PC-9 (cell line): ENCODE measurements around the gene ANP32B. TPM values are rescaled to one million over a fixed set of nuclear protein-coding genes. Genes with fewer than 3 reads are reported as not detected.

ENCODE experiments used
- BruUV-seq: library from RNA; stranded (reverse); fragments of 400-500 nt; replicated peaks from 2 replicates; lab custom pipeline; 2021; lab: Mats Ljungman, UMichigan
- CTCF ChIA-PET: fragments of 300-600 bp; sonication (Branson Sonifier 250); formaldehyde crosslinking; loops from one replicate; lab custom pipeline; 2022; ENCODE audit warnings: antibody characterized with exemption; lab: Charles Lee
- POLR2A ChIA-PET: fragments of 300-600 bp; sonication (Branson Sonifier 250); formaldehyde crosslinking; loops from one replicate; lab custom pipeline; 2022; ENCODE audit warnings: antibody characterized with exemption; ENCODE audit not compliant: unreplicated experiment; lab: Charles Lee
- DNase-seq, 2 experiments: peaks; one replicate each; pipeline versions ENCODE4 v3.0.0 to v3.0.0-alpha.2; 2015 to 2022; ENCODE audit warnings: mixed read lengths in 1 of 2
- H2AFZ ChIP-seq: fragments of 200-600 bp; sonication (generic); 2 replicates; pipeline ENCODE4 v1.8.1; 2017; ENCODE audit warnings: antibody characterized with exemption
- H3F3A ChIP-seq: fragments of 200-600 bp; sonication (generic); 2 replicates; pipeline ENCODE4 v1.8.1; 2017; ENCODE audit warnings: antibody characterized with exemption, mild to moderate bottlenecking, low read depth; ENCODE audit not compliant: insufficient read depth
- H3K27ac ChIP-seq: fragments of 200-600 bp; sonication (generic); 2 replicates; pipeline ENCODE4 v1.6.1; 2016; ENCODE audit warnings: mixed run types
- H3K27me3 ChIP-seq: fragments of 200-600 bp; sonication (generic); 2 replicates; pipeline ENCODE4 v1.6.1; 2016; ENCODE audit warnings: low read depth, mixed run types; ENCODE audit not compliant: insufficient read depth
- H3K36me3 ChIP-seq: fragments of 200-600 bp; sonication (generic); 2 replicates; pipeline ENCODE4 v1.6.1; 2016; ENCODE audit warnings: low read depth, mixed run types
- H3K4me1 ChIP-seq: fragments of 200-600 bp; sonication (generic); replicated peaks from 2 replicates; pipeline ENCODE4 v1.6.1; 2016; ENCODE audit warnings: mixed run types; ENCODE audit not compliant: insufficient read depth
- H3K4me2 ChIP-seq: fragments of 200-600 bp; sonication (generic); 2 replicates; pipeline ENCODE4 v1.6.1; 2017; ENCODE audit warnings: mixed run types
- H3K4me3 ChIP-seq: fragments of 200-600 bp; sonication (generic); 2 replicates; pipeline ENCODE4 v1.6.1; 2016; ENCODE audit warnings: mixed run types
- H3K79me2 ChIP-seq: fragments of 200-600 bp; sonication (generic); 2 replicates; pipeline ENCODE4 v1.6.1; 2017; ENCODE audit warnings: low read depth, mixed run types
- H3K9me2 ChIP-seq: fragments of 200-600 bp; sonication (generic); 2 replicates; pipeline ENCODE4 v1.8.1; 2017; ENCODE audit warnings: mild to moderate bottlenecking; ENCODE audit not compliant: insufficient read depth
- H3K9me3 ChIP-seq: fragments of 200-600 bp; sonication (generic); 2 replicates; pipeline ENCODE4 v1.8.1; 2016; ENCODE audit warnings: low read depth; ENCODE audit not compliant: insufficient read depth
- H4K20me1 ChIP-seq: fragments of 200-600 bp; sonication (generic); 2 replicates; pipeline ENCODE4 v1.8.1; 2017; ENCODE audit not compliant: insufficient read depth
- EZH2 ChIP-seq: fragments of 200-600 bp; sonication (generic); IDR thresholded peaks from 2 replicates; pipeline ENCODE4 v1.8.0; 2017; ENCODE audit warnings: antibody characterized with exemption, low read depth
- intact Hi-C: fragments of 100-400 bp; cut with micrococcal nuclease; formaldehyde crosslinking; loops from one replicate; pipeline ENCODE4 v1.10.0; 2022; ENCODE audit not compliant: unreplicated experiment
- total RNA-seq: library from RNA; stranded (reverse); gene quantifications from 2 replicates; pipeline ENCODE4 v1.2.3, GENCODE V29; 2021
- TF ChIP-seq, protein P1 (sequence below): fragments of 200-600 bp; sonication (generic); conservative IDR thresholded peaks from 2 replicates; pipeline ENCODE4 v1.6.1; 2017; ENCODE audit warnings: mixed run types, antibody characterized with exemption, mild to moderate bottlenecking, moderate library complexity

The ANP32B gene
- total RNA-seq, 1 experiment from 2014 or later = 280 TPM

DNA sequence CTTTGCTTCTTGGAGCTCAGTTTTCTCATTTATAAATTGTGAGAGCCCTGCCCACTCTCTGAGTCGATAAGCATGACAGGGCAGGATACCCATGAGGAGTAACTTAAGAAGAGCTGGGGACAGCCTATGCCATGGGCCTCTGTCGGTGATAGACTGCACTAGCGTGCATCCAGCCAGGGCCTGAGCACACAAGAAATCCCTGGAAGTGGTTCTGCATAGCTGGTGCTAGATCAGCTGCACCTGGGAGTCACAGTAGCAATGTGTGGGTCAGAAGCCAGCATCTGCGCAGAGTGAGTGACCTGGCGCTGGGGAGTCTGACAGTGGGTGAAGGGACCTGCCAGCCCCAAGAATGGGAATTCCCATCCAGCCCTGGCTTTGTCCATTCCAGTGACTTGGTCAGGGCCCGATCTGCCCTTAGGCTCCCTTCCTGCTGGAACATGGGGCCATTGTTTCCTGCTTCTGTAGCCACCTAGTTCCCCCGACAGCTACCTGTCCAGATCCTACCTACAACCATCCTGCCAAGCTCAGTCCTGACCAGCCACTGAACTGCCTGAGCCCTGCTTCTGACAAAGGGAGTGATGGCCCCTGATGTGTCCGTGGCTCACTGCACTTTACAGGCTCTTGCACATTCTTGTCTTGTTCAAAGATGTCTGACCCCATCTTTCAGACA lies 37.5 kb downstream of the ANP32B start:
- no peaks in the 10 kb centered on the region for H3K79me2 ChIP-seq

DNA sequence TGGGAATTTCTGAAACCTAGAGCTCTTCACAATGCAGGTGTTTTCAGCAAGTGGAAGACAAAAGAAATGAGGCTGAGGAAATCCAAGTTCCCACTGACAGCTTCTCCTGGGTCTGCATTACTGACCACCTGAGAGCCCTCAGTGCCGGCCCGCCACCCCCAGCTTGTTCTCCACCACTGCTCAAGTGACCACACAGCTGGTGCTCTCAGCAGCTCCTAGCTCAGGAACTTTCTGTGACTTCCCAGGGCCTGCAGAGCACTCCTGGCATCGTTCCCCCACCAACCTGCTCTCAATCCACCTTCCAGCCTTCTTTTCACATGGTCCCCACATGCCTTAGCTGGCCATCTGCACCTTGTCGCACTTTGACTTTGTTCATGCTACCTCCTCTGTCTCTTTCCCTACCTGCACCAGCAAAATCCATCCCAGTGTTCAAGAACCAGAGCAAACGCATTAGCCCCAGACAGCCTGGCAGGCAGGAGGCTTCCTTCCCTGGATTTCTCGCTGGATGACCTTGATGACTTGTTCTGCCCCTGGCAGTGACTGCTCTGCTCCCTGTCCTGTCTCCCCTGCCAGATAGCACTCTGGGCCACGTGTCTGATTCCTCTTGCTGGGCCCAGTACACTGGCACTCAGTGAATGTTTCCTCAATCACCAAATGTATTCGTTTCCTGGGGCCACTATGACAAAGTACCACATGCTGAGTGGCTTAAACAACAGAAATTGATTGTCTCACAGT lies 38.3 kb downstream of the ANP32B start:
- Histone ChIP-seq H3K9me3 (no peaks in the 10 kb centered on the region), H3K27me3 (no peaks in the 10 kb centered on the region), H3K36me3 (0 out of 2 replicates have a peak, but pooled peaks cover 4% of the 10 kb centered on the region), H3K9me2 (no peaks in the 10 kb centered on the region), H3K4me2 (no peak overlapping the region), H3K4me1 (no peaks in the 10 kb centered on the region), H3K79me2 (no peaks in the 10 kb centered on the region), H3K4me3 (no peak overlapping the region), H2AFZ (no peak overlapping the region), H3K27ac (no peak overlapping the region), H3F3A (peaks cover 38% of the 10 kb centered on the region; the same call in 1 of the 2 replicates), H4K20me1 (peaks cover 6% of the 10 kb centered on the region; the same call in 1 of the 2 replicates)
- BruUV-seq = no TSS peak
- no peak for DNase-seq
- ChIA-PET POLR2A (interaction anchor here (0.6 kb wide), 1 partner anchor 388 kb away, joined by 9 read pairs; the partner anchor contains the start of gene TSTD2), CTCF (interaction anchor here (0.6 kb wide), 1 partner anchor 8 kb away, joined by 4 read pairs; no protein-coding TSS in a partner anchor)
- intact Hi-C loops = no loop called here
- TF ChIP-seq, protein P1, sequence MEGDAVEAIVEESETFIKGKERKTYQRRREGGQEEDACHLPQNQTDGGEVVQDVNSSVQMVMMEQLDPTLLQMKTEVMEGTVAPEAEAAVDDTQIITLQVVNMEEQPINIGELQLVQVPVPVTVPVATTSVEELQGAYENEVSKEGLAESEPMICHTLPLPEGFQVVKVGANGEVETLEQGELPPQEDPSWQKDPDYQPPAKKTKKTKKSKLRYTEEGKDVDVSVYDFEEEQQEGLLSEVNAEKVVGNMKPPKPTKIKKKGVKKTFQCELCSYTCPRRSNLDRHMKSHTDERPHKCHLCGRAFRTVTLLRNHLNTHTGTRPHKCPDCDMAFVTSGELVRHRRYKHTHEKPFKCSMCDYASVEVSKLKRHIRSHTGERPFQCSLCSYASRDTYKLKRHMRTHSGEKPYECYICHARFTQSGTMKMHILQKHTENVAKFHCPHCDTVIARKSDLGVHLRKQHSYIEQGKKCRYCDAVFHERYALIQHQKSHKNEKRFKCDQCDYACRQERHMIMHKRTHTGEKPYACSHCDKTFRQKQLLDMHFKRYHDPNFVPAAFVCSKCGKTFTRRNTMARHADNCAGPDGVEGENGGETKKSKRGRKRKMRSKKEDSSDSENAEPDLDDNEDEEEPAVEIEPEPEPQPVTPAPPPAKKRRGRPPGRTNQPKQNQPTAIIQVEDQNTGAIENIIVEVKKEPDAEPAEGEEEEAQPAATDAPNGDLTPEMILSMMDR = no peak

More for the DNA sequence above, 37.5 kb downstream of the ANP32B start:
- Histone ChIP-seq H4K20me1 (peaks cover 8% of the 10 kb centered on the region; the same call in 1 of the 2 replicates), H3K9me3 (no peaks in the 10 kb centered on the region), H3K27me3 (no peaks in the 10 kb centered on the region), H3K4me3 (no peak overlapping the region), H3K4me2 (no peak overlapping the region), H3K9me2 (no peaks in the 10 kb centered on the region), H3K27ac (no peak overlapping the region), H2AFZ (no peak overlapping the region), H3K36me3 (0 out of 2 replicates have a peak, but pooled peaks cover 4% of the 10 kb centered on the region), H3K4me1 (no peaks in the 10 kb centered on the region), H3F3A (peaks cover 42% of the 10 kb centered on the region; the same call in 1 of the 2 replicates)
- no peak for TF ChIP-seq EZH2
- TF ChIP-seq, protein P1 = no peak
- no TSS peak for BruUV-seq
- POLR2A ChIA-PET = no interaction called here
- CTCF ChIA-PET = interaction anchor here (0.5 to 0.6 kb wide), 2 partner anchors 9 to 1549 kb away, joined by 4 to 5 read pairs; no protein-coding TSS in a partner anchor
- no peak for DNase-seq
- intact Hi-C loops = no loop called here

DNA sequence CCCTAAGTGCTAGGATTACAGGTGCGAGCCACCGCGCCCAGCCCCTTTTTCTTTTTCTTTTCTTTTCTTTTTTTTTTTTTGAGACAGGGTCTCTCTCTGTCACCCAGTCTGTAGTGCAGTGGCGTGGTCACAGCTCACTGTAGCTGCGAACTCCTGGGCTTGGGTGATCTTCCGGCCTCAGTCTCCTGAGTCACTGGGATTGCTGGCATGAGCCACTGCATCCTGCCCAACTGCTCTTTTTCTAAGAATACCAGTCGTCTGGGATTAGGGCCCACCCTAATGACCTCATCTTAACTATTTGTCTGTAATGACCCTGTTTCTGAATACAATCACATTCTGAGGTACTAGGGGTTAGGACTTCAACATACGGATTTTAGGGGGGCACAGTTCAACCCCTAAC lies 39.3 kb downstream of the ANP32B start:
- Histone ChIP-seq H2AFZ (no peak overlapping the region), H3K4me2 (no peak overlapping the region), H3K9me2 (no peaks in the 10 kb centered on the region), H3K79me2 (no peaks in the 10 kb centered on the region), H3K9me3 (no peaks in the 10 kb centered on the region), H3K4me1 (no peaks in the 10 kb centered on the region), H3F3A (peaks cover 29% of the 10 kb centered on the region; the same call in 1 of the 2 replicates), H3K27me3 (no peaks in the 10 kb centered on the region), H4K20me1 (no peaks in the 10 kb centered on the region), H3K4me3 (no peak overlapping the region), H3K36me3 (0 out of 2 replicates have a peak, but pooled peaks cover 1% of the 10 kb centered on the region), H3K27ac (no peak overlapping the region)
- ChIA-PET CTCF (no interaction called here), POLR2A (no interaction called here)
- DNase-seq = no peak
- BruUV-seq = no TSS peak
- intact Hi-C loops = no loop called here
- no peak for TF ChIP-seq EZH2
- TF ChIP-seq, protein P1 = no peak
